ENCODE data around the gene PSMD4. TPM values are rescaled to one million over a fixed set of nuclear protein-coding genes. Genes with fewer than 3 reads are reported as not detected.

PSMD4 gene
- total RNA-seq, 1 donor from 2014 or later = 80.6 TPM

GRCh38 chr1:151293093-151293492, 38.6 kb downstream of the PSMD4 start:
- no peak for ATAC-seq

GRCh38 chr1:151294742-151295462, 40.4 kb downstream of the PSMD4 start:
- DNase-seq (ENCODE audit: low spot score) (no peak), ATAC-seq (no peak)

More at GRCh38 chr1:151293093-151293492, 38.6 kb downstream of the PSMD4 start:
- DNase-seq (ENCODE audit: low spot score) = no peak

- DNase-seq (ENCODE audit: low spot score) (peak; percentile 68), ATAC-seq (peak; percentile 71)
Observed at GRCh38 chr1:151309811-151310323, 55.3 kb downstream of the PSMD4 start.

- ATAC-seq = no peak
- DNase-seq (ENCODE audit: low spot score) = no peak
Observed at GRCh38 chr1:151311011-151311410, 56.5 kb downstream of the PSMD4 start.

- DNase-seq (ENCODE audit: low spot score) (peak; percentile 61), ATAC-seq (peak; percentile 60)
Observed at GRCh38 chr1:151311589-151312331, 57.2 kb downstream of the PSMD4 start.

GRCh38 chr1:151312411-151312810, 57.9 kb downstream of the PSMD4 start:
- ATAC-seq (no peak), DNase-seq (ENCODE audit: low spot score) (no peak)

- DNase-seq (ENCODE audit: low spot score) (no peak), ATAC-seq (no peak)
Observed at GRCh38 chr1:151312826-151313225, 58.3 kb downstream of the PSMD4 start.

GRCh38 chr1:151313501-151313900, 59.0 kb downstream of the PSMD4 start:
- DNase-seq (ENCODE audit: low spot score) (no peak), ATAC-seq (no peak)

- peak; percentile 88 for ATAC-seq
- peak; percentile 90 for DNase-seq (ENCODE audit: low spot score)
Observed at GRCh38 chr1:151314137-151314875, 59.8 kb downstream of the PSMD4 start.

GRCh38 chr1:151315565-151316235, 61.2 kb downstream of the PSMD4 start:
- ATAC-seq (no peak), DNase-seq (ENCODE audit: low spot score) (no peak)

Other genes with a start within 250 kb of the PSMD4 start
- gene MINDY1, start 247.8 kb upstream of the PSMD4 start, total RNA-seq = 23.3 TPM
- gene PRUNE1, start 246.3 kb upstream of the PSMD4 start, total RNA-seq = 12.2 TPM
- gene BNIPL, start 218.1 kb upstream of the PSMD4 start, total RNA-seq = 1.6 TPM
- gene C1orf56, start 207.0 kb upstream of the PSMD4 start, total RNA-seq = 4.3 TPM
- gene CDC42SE1, start 195.1 kb upstream of the PSMD4 start, total RNA-seq = 21.0 TPM
- gene MLLT11, start 194.3 kb upstream of the PSMD4 start, total RNA-seq = 0.28 TPM
- gene GABPB2, start 184.0 kb upstream of the PSMD4 start, total RNA-seq = 6.2 TPM
- 6.4 TPM for gene SEMA6C, start 108.1 kb upstream of the PSMD4 start, total RNA-seq
- gene TNFAIP8L2, start 98.1 kb upstream of the PSMD4 start, total RNA-seq = 0.96 TPM
- 3.9 TPM for gene LYSMD1, start 88.8 kb upstream of the PSMD4 start, total RNA-seq
- gene SCNM1, start 88.6 kb upstream of the PSMD4 start, total RNA-seq = 9.4 TPM
- gene TMOD4, start 78.8 kb upstream of the PSMD4 start, total RNA-seq = 0.33 TPM
- gene VPS72, start 64.5 kb upstream of the PSMD4 start, total RNA-seq = 14.4 TPM
- 12.0 TPM for gene PIP5K1A, start 56.2 kb upstream of the PSMD4 start, total RNA-seq
- 13.6 TPM for gene ZNF687, start 27.6 kb downstream of the PSMD4 start, total RNA-seq
- gene PI4KB, start 72.7 kb downstream of the PSMD4 start, total RNA-seq = 21.2 TPM
- gene RFX5, start 92.5 kb downstream of the PSMD4 start, total RNA-seq = 12.2 TPM
- 408 TPM for gene SELENBP1, start 118.0 kb downstream of the PSMD4 start, total RNA-seq
- 135 TPM for gene PSMB4, start 144.8 kb downstream of the PSMD4 start, total RNA-seq
- 29.3 TPM for gene POGZ, start 204.8 kb downstream of the PSMD4 start, total RNA-seq

Measured in left lobe of liver (tissue), 2 donors.